HG03280 (cell line): ENCODE results near the gene ZNF32.
"Not testable (repeated sequence)": the region's sequence is repeated elsewhere in the genome, so short reads cannot be mapped to it uniquely, and the experiment has no call there.

ENCODE experiments used
- ATAC-seq: cut with Tn5 transposase; IDR thresholded peaks from one replicate; pipeline ENCODE4 v1.9.1; 2021; ENCODE audit warnings: mild to moderate bottlenecking, moderate library complexity; ENCODE audit not compliant: unreplicated experiment

Gene ZNF32

DNA sequence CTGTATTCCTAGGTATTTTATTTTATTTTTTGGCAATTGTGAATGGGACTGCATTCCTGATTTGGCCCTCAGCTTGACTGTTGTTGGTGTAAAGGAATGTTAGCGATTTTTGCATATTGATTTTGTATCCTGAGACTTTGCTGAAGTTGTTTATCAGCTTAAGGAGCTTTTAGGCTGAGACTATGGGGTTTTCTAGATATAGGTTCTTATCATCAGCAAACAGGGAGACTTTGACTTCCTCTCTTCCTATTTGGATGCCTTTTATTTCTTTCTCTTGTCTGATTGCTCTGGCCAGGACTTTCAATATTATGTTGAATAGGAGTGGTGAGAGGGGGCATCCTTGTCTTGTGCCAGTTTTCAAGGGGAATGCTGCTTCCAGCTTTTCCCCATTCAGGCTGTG is 12.9 kb downstream of the ZNF32 start:
- ATAC-seq, result not testable (repeated sequence)

DNA sequence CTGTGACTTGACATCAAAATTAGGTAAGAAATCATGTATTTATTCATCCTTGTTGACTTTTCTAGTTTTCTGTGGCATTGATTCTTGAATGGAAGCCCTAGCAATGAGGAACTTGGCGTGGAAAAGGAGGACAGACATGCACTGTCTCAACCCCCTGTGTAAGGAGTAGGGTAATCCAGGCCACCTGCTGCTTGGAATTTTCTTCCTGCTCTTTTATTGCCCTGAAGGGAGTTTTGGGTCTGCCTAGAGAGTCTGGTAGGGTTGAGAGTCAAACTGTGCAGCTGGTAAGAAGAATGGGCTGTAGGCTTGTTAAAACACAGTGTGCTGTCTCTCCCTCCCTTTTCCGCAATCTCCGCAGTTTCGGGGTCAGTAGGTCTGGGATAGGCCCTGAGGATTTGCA is 19.7 kb downstream of the ZNF32 start:
- no peak for ATAC-seq

DNA sequence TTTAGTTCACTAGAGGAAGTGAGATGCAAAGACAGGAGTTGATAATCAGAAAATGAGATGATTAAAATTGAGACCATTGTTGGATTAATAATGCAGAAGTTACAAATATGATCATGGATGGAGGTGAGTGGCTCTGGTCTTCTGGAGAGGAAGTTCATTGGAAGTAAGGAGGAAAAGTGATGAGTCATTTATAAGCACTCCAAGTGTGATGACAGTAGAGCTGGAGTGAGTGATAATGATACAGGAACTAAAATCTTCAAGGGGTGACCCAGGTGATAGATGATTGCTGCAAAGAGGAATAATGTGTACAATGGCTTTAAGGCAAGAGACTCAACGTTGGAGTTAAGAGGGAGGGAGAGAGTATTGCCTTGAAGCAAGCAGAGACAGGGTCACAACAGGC is 20.7 kb downstream of the ZNF32 start:
- ATAC-seq, result no peak

DNA sequence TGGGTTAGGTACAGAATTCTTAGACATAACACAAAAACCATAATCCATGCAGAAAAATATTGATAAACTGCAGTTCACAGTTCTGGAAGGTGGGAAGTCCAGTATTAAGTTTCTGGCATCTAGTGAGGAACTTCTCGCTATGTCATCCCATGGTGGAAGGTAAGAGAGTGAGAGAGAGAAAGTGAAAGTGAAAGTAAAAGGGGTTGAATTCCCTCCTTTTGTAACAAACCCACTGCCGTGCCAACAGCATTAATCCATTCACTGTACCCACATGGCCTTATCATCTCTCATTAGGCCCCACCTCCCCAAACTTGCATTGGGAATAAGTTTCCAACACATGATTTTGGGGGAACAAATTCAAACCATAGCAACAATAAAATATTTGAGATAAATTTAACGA is 25.3 kb downstream of the ZNF32 start:
- ATAC-seq, result no peak

DNA sequence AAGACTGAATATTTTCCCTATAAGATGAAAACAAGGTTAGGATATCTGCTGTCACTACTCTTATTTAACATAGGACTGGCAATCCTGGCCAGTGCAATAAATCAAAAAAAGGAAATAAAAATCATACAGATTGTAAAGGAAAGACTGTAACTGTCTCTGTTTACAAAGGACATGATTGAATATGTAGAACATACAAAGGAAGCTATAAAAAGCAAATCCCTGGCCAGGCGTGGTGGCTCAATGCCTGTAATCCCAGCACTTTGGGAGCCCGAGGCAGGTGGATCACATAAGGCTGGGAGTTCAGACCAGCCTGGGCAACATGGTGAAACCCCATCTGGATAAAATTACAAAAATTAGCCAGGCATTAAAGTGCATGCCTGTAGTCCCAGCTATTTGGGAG is 26.6 kb downstream of the ZNF32 start:
- no peak for ATAC-seq

DNA sequence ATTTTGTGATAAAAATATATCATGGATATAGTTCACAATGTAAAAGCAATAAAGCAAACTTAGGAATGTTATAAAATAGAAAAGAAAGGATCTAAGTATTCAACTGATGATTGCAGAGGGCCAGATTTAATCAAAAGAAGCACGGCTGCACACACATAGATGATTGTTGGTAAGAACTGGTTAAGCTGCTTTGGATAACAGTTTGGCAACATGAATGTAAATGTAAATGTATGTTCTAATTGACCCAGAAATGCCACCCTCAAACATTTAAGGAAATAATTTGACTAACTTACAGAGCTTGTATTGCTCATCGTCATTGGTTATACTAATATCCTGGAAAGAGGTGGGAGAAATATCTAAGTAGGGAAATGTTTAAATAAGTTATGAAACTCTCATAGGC is 29.3 kb downstream of the ZNF32 start:
- no peak for ATAC-seq

DNA sequence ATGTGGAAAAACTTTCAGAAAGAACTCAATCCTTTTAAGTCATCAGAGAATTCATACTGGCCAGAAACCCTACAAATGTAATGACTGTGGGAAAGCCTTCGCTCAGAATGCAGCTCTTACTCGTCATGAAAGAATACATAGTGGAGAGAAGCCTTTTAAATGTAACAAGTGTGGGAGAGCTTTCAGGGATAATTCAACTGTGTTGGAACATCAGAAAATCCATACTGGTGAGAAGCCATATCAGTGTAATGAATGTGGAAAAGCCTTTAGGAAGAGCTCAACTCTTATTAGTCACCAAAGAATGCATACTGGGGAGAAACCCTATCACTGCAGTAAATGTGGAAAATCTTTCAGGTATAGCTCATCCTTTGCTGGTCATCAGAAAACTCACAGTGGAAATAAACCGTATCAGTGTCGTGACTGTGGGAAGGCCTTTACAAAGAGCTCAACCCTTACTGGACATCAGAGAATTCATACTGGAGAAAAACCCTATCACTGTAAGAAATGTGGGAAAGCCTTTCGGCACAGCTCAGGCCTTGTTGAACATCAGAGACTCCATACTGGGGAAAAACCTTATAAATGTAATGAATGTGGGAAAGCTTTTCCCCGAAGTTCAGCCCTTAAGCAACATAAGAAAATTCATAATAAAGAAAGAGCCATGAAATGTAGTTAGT is 31.8 kb downstream of the ZNF32 start:
- ATAC-seq, result no peak

DNA sequence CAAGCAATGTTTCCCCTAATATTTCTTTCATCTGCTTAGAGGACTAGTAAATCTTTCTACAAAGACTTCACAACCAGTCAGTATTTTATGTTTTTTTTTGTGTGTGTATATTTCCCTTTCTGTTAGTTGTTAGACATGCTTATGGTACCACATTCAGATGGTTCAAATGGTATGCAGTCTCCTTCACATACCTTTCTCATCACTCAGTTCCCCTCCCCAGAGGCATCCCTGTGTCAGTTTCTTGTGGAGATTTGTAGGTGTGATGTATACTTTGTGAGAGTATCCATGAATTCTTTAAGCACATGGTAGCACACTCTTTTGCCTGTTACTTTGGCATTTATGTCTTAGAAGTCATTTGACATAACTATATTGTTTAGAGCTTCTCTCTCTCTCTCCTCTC is 38.0 kb downstream of the ZNF32 start:
- ATAC-seq, result no peak

DNA sequence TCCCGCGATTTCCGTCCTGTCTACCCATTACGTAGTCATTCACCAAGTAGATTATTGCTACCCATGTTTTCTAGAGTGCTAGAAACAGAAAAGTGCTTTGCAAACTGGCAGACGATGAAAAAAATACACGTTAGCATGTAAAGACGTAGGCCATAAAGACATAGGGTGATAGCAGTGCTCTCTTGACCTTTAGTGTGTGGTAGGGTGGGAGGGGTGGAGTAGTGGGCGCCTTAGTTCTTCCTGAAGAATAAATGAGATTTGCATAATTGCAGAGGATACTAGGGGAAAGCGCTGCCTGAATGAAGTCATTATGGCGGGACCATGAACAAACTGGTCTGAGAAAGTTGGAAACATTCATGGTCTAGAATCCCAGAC is 41.5 kb downstream of the ZNF32 start:
- ATAC-seq, result no peak

GRCh38 chr10:43606323-43607198 is 42.1 kb downstream of the ZNF32 start, which contains the start of gene ZNF485:
ZNF485 (plus strand) TSS chr10:43606438; CDS start chr10:43607051, 613 bp downstream.
- ATAC-seq, result peak; percentile 96

DNA sequence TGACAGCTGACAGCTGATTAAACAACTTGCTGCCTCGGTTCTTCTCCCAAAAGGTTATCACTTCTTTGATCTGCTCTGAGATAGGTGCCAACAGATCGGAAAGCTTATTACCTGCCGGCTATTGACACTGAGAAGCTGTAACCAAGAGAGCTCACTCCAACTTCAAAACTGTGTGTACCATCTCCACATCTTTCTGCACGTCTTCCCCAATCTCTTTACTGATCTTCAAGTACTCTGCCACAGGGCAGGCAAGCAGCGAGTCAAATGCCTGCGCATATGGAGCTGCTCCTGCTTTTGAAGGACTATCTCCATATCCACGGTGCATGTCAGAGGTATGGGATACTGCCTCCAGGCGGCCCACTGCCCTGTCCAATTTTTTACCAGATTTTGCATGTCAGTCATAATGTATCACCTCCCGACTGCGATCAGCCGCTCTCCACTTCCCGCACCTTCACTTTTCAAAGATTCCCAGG is 42.8 kb downstream of the ZNF32 start:
- ATAC-seq, result peak; percentile 18

- not testable (repeated sequence) for ATAC-seq
These were observed 47.1 kb downstream of the ZNF32 start for GRCh38 chr10:43601576-43601975.

DNA sequence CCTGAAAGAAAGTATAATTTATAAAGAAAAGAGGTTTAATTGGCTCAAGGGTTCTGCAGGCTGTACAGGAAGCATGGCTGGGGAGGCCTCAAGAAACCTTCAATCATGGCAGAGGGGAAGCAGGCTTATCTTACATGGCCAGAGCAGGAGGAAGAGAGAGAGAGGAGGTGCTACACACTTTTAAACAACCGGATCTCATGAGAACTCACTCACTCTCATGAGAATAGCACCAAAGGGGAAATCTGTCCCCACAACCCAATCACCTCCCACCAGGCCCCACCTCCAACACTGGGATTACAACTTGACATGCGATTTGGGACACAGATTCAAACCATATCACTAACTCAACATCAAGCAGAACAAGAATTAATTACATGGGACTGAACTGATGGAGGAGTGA is 49.3 kb downstream of the ZNF32 start:
- no peak for ATAC-seq

DNA sequence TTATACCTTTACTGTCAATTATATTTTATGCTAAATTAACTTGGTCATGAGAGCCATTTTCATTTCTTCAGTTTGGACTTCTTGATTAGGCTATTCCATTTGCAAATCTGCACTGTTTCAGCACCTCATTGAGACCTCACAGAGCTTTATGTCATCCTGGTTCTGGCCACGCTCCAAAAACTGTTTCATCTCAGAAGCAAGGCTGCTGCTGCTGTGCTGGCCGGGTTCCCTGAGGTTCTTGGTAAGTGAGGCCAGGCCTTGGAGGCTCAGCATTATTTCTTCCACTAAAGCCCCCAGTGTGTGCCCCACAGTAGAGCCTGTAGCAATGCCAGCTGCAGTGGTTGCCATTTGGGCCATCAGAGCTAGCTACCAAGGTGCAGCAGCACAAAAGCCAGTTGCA is 50.2 kb downstream of the ZNF32 start:
- ATAC-seq, result no peak

- ATAC-seq, result no peak
These were observed 52.1 kb downstream of the ZNF32 start for GRCh38 chr10:43596546-43596945.

DNA sequence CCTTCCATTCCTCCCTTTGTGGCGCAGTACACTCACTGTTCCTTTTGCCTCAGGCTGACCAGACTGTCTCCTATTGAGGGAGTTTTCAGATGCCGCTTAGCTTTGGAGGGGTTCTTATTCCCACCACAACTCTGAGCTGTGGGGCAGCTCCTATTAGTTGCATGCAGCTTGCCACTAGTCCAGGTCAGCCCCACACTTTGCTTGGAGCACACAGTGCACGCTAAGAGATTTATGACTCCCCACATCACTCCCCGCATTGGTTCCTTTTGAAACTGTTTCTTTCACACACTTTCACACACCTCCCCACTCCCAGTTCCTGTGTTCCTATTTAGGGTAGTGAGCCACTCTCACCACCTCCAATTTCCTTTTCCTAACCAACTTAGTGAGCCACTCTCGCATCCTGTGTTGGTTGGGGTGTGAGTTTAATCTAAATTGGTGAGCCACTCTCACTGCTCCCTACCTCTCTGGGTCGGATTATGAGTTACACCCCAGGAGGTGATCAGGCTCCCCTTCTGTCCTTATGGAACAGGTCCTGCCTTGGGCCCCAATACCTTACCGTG is 52.9 kb downstream of the ZNF32 start:
- peak; percentile 30 for ATAC-seq

- ATAC-seq, result peak; percentile 93
These were observed 53.6 kb downstream of the ZNF32 start for GRCh38 chr10:43594944-43595589.
